Nasal cavity respiratory epithelium epithelial cell of viscerocranial mucosa (primary cell): Measurements from ENCODE around the gene KRT15. TPM values are rescaled to one million over a fixed set of nuclear protein-coding genes. Genes with fewer than 3 reads are reported as not detected.

Experiments
- total RNA-seq: library from RNA; depleted of rRNA; stranded (reverse); fragments of >200 nt; gene quantifications from 2 replicates; pipeline ENCODE4 v1.2.3, GENCODE V29; 2014

KRT15 gene
- 38.3 and 63.4 TPM in 2 replicates for total RNA-seq

DNA sequence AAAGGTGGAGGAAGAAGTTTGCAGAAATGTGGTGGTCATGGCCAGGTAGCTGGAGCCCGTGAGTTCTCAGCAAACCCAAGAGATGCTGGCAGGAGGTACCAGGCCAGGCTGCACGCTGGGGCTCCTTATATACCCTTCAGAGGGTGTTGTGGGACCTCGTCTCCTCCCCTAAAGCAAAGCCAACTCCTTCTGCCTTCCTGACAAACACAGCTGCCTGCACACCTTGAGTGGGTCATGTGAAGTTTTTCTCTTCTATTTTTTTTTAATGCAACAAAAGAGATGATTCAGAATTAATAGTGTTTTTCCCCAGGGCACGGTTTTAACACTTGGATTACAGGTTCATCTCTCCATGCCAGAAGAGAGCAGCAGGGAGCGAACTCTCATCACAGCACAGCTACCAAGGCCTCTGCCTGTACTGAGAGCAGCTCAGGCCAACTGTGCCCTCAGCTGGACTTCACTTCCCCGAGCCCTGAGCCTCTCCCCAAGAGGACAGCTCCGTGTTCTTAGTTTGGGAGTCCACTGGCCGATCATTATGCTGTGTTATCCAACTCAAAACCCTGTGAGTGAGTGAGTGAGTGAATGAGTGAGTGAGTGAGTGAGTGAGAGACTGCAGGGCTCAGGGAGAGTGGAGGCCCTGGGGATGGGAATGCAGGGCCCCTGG is at the start of gene KRT15:
Gene KRT15 (minus strand): TSS at position 102 of the 661 bp plus-strand sequence. CDS start 63 bp downstream, at position 39.

DNA sequence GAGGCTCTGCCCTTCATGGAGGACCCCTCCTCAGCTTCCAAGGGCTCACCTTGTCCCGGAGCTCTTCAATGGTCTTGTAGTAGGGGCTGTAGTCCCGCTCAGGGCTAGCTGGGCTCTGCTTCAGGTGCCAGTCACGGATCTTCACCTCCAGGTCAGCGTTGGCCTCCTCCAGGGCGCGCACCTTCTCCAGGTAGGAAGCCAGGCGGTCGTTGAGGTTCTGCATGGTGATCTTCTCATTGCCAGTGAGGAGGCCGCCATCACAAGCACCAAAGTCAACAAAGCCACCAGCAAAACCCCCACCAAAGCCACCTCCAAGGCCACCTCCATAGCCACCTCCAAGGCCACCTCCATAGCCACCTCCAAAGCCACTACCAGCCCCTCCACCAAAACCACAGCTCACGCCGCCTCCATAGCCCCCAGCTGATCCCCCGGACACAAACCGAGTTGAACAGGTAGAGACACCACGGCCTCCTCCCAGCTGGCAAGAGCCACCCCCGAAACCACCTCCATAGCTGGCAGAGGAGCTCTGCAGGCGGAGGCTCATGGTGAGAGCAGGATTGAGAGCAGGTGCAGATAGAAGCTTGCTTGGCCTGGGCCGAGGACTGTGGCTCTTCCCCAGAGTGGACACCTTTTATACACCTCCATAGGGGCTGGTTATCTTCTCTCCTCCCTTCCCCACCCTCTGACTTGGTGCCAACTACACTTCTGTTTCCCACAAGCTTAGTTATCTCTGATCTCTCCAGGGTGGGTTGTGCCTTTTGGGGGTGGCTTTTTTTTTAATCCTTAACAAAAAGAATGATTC is 13.5 kb downstream of the KRT15 start, which contains the start of gene KRT13:
Gene KRT13 (minus strand): TSS at position 606 of the 802 bp plus-strand sequence. CDS start 62 bp downstream, at position 544.

DNA sequence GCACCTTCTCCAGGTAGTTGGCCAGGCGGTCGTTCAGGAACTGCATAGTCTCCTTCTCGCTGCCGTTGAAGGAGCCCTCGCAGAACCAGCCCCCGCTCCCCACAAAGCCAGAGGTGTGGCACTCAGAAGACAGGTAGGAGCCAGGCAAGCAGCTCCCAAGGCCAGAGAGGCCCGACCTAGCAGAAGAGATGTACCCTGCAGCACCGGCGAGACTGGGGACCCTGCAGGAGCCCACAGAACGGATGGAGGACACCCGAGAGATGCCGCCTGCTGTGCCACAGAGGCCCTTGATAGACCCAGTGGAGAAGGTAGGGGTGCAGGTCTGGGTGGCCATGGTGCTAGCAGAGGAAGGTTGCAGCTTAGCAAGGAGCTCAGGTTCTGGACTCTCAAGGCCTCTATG is 29.2 kb downstream of the KRT15 start, which contains the start of gene KRT36:
Gene KRT36 (minus strand): TSS at position 380 of the 400 bp plus-strand sequence. CDS start 46 bp downstream, at position 334.

DNA sequence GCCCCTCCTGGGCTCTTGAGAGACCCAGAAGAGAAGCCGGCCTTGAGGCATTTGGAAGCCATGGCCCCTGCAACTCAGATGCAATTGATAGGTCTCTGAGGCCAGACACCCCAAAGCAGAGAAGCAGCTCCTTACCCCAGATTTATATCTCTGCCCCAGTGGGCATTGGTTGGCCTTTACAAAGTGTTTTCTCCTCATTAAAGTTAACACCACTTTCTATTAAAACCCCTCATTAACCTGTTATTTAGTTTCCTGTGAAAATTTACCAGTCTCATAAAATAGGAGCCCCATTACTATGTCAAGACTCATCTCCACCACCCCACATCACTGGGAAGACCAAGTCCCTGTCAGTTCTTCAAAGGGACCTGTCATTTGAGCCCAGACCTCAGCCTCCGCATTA is 37.7 kb downstream of the KRT15 start, which contains the start of gene KRT35:
Gene KRT35 (minus strand): TSS at position 116 of the 400 bp plus-strand sequence. CDS start 54 bp downstream, at position 62.

DNA sequence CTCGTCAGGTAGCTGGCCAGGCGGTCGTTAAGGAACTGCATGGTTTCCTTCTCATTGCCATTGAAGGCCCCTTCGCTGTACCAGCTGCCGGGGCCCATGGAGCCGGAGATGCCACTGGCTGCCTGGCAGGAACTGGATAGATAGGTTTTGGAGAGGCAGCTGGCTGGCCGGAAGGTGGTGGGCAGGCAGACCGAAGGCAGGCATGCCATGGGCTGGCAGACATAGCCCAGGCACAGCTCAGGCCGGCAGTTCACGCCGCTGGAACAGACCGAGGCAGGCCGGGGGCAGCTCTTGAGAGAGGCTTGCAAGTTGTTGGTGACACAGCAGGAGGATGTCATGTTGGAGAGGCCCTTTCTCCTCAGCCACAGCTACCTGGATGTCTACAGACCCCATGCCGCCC is 51.7 kb downstream of the KRT15 start, which contains the start of gene KRT32:
Gene KRT32 (minus strand): TSS at position 399 of the 400 bp plus-strand sequence. CDS start 61 bp downstream, at position 338.

Other genes starting within 250 kb of the KRT15 start
- not detected in 2 replicates for gene KRTAP9-7, start 243.2 kb downstream of the KRT15 start, total RNA-seq
- not detected in 2 replicates for gene KRTAP29-1, start 216.0 kb downstream of the KRT15 start, total RNA-seq
- not detected in 2 replicates for gene KRTAP16-1, start 209.6 kb downstream of the KRT15 start, total RNA-seq
- not detected in 2 replicates for gene KRTAP17-1, start 203.2 kb downstream of the KRT15 start, total RNA-seq
- 0.28 and 0.68 TPM in 2 replicates for gene KRT33A, start 168.1 kb downstream of the KRT15 start, total RNA-seq
- 1.1 and 59.1 TPM in 2 replicates for gene KRT33B, start 149.1 kb downstream of the KRT15 start, total RNA-seq
- 1.00 and 2.7 TPM in 2 replicates for gene KRT34, start 136.6 kb downstream of the KRT15 start, total RNA-seq
- gene KRT31, start 121.3 kb downstream of the KRT15 start, total RNA-seq, result 0.14 and 0.34 TPM in 2 replicates
- 2.1 TPM in 1 of 2 replicates, not detected in the other for gene KRT37, start 94.3 kb downstream of the KRT15 start, total RNA-seq
- 0.07 TPM in 1 of 2 replicates, not detected in the other for gene KRT38, start 77.9 kb downstream of the KRT15 start, total RNA-seq
- not detected in 2 replicates for gene KRT32, start 51.5 kb downstream of the KRT15 start, total RNA-seq
- gene KRT35, start 37.7 kb downstream of the KRT15 start, total RNA-seq, result not detected in 2 replicates
- not detected in 2 replicates for gene KRT36, start 29.0 kb downstream of the KRT15 start, total RNA-seq
- 6.5 and 231 TPM in 2 replicates for gene KRT13, start 13.3 kb downstream of the KRT15 start, total RNA-seq
- gene KRT19, start 9.4 kb upstream of the KRT15 start, total RNA-seq, result 637 and 3,236 TPM in 2 replicates
- 0.21 and 0.34 TPM in 2 replicates for gene KRT9, start 53.2 kb upstream of the KRT15 start, total RNA-seq
- 254 and 1,560 TPM in 2 replicates for gene KRT14, start 68.0 kb upstream of the KRT15 start, total RNA-seq
- gene KRT16, start 93.9 kb upstream of the KRT15 start, total RNA-seq, result 2,627 and 3,653 TPM in 2 replicates
- 27,930 and 28,043 TPM in 2 replicates for gene KRT17, start 105.7 kb upstream of the KRT15 start, total RNA-seq
- 140 and 223 TPM in 2 replicates for gene EIF1, start 170.0 kb upstream of the KRT15 start, total RNA-seq
- 1.0 TPM in 1 of 2 replicates, not detected in the other for gene GAST, start 193.4 kb upstream of the KRT15 start, total RNA-seq
- gene HAP1, start 215.8 kb upstream of the KRT15 start, total RNA-seq, result 1.4 and 5.1 TPM in 2 replicates